ENCODE measurements around the gene SLC1A4.
"Not testable (repeated sequence)": the region's sequence is repeated elsewhere in the genome, so short reads cannot be mapped to it uniquely, and the experiment has no call there.

The SLC1A4 gene

GRCh38 chr2:64966017-64966416 is 23.2 kb upstream of the SLC1A4 start:
- DNase-seq, result no peak

GRCh38 chr2:64966839-64967238 is 22.4 kb upstream of the SLC1A4 start:
- no peak for DNase-seq

- no peak for DNase-seq
Measured at GRCh38 chr2:64967601-64968000, 21.6 kb upstream of the SLC1A4 start.

- DNase-seq, result not testable (repeated sequence)
Measured at GRCh38 chr2:64969086-64969485, 20.1 kb upstream of the SLC1A4 start.

GRCh38 chr2:64970495-64970894 is 18.7 kb upstream of the SLC1A4 start:
- no peak for DNase-seq

GRCh38 chr2:64972426-64972825 is 16.8 kb upstream of the SLC1A4 start:
- no peak for DNase-seq

- DNase-seq, result no peak
Measured at GRCh38 chr2:64972876-64973275, 16.3 kb upstream of the SLC1A4 start.

- DNase-seq, result no peak
Measured at GRCh38 chr2:64975232-64975821, 13.9 kb upstream of the SLC1A4 start.

GRCh38 chr2:64976276-64976675 is 12.9 kb upstream of the SLC1A4 start:
- DNase-seq, result no peak

GRCh38 chr2:64978514-64979268 is 10.5 kb upstream of the SLC1A4 start:
- no peak for DNase-seq

GRCh38 chr2:64979744-64980143 is 9.5 kb upstream of the SLC1A4 start:
- DNase-seq, result no peak

- DNase-seq, result no peak
Measured at GRCh38 chr2:64980183-64980582, 9.0 kb upstream of the SLC1A4 start.

- DNase-seq, result no peak
Measured at GRCh38 chr2:64982311-64982857, 6.8 kb upstream of the SLC1A4 start.

- DNase-seq, result no peak
Measured at GRCh38 chr2:64982932-64983331, 6.3 kb upstream of the SLC1A4 start.

- DNase-seq, result no peak
Measured at GRCh38 chr2:64985447-64985846, 3.8 kb upstream of the SLC1A4 start.

- no peak for DNase-seq
Measured at GRCh38 chr2:64987001-64987955, 1.9 kb upstream of the SLC1A4 start.

GRCh38 chr2:64987956-64988419 is 1.2 kb upstream of the SLC1A4 start:
- peak; percentile 78 for DNase-seq

GRCh38 chr2:64988420-64989125 is 626 bp upstream of the SLC1A4 start:
- peak; percentile 73 for DNase-seq

GRCh38 chr2:64989982-64990614 is 899 bp downstream of the SLC1A4 start:
- DNase-seq, result no peak

- DNase-seq, result no peak
Measured at GRCh38 chr2:64990876-64991275, 1.7 kb downstream of the SLC1A4 start.

- no peak for DNase-seq
Measured at GRCh38 chr2:64992218-64992617, 3.0 kb downstream of the SLC1A4 start.

GRCh38 chr2:64992990-64993389 is 3.8 kb downstream of the SLC1A4 start:
- no peak for DNase-seq

Data from activated CD8-positive, alpha-beta memory T cell treated with anti-CD3 and anti-CD28 coated beads, Interleukin-2, amount 50 U/mL, for 48 hours (primary cell).